ENCODE measurements around the gene IFNL1.

DNA sequence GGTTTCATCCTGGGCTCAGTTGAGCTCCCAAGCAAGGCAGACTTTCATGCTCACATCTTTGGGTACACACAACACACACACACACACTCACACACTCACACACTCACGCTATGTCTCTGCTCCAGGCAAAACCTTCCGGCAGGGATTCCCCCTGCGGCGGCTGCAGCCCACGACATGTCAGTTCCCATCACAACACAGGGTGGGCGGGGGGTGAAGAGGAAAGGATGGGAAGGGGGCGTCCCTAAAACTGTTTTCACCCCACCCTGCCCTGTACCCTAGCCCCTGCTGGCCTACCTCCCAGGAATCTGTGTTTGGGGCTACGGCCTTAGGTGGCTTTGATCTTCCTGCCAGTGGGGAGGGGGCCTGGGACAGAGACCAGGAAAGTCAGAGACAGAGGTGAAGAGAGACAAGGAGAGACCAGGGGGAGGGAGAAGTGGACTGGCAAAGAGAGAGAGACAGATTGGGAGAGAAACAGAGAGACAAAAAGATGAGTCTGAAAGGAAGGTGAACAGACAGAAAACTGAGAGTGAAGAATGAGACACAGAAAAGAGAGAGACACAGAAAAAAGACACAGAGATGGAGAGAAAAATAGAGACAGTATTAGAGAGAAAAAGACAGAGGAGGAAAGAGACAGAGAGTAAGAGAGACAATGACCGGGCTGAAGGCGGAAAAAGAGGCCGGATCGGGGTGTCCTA lies 20.6 kb downstream of the IFNL1 start:
- TF ChIP-seq CTCF (IDR thresholded peaks at IDR 0.05): no peak
- no peak for TF ChIP-seq EZH2phosphoT487 (IDR thresholded peaks at IDR 0.05)

Data from neural progenitor cell (in vitro differentiated cells).